GM18499 (cell line): Measurements from ENCODE around the gene ABCA4.

ENCODE experiments used
- ATAC-seq: cut with Tn5 transposase; IDR thresholded peaks from one replicate; pipeline ENCODE4 v1.9.1; 2021; ENCODE audit warnings: moderate number of reproducible peaks; ENCODE audit not compliant: insufficient read depth, unreplicated experiment

ABCA4 gene

GRCh38 chr1:94084547-94084946 lies 36.4 kb downstream of the ABCA4 start:
- ATAC-seq, result no peak

GRCh38 chr1:94084085-94084484 lies 36.9 kb downstream of the ABCA4 start:
- ATAC-seq, result no peak

- no peak for ATAC-seq
Observed at GRCh38 chr1:94083681-94084080, 37.3 kb downstream of the ABCA4 start.

- ATAC-seq, result no peak
Observed at GRCh38 chr1:94081566-94082344, 39.2 kb downstream of the ABCA4 start.

GRCh38 chr1:94079989-94080388 lies 41.0 kb downstream of the ABCA4 start:
- no peak for ATAC-seq

GRCh38 chr1:94079080-94079940 lies 41.6 kb downstream of the ABCA4 start:
- ATAC-seq, result no peak

- no peak for ATAC-seq
Observed at GRCh38 chr1:94072840-94073522, 48.0 kb downstream of the ABCA4 start.

- ATAC-seq, result no peak
Observed at GRCh38 chr1:94071976-94072375, 49.0 kb downstream of the ABCA4 start.

- no peak for ATAC-seq
Observed at GRCh38 chr1:94071391-94071790, 49.6 kb downstream of the ABCA4 start.

GRCh38 chr1:94070865-94071264 lies 50.1 kb downstream of the ABCA4 start:
- no peak for ATAC-seq

- no peak for ATAC-seq
Observed at GRCh38 chr1:94069919-94070285, 51.0 kb downstream of the ABCA4 start.

- ATAC-seq, result no peak
Observed at GRCh38 chr1:94068999-94069918, 51.7 kb downstream of the ABCA4 start.

- ATAC-seq, result no peak
Observed at GRCh38 chr1:94068096-94068998, 52.6 kb downstream of the ABCA4 start.

GRCh38 chr1:94067196-94067595 lies 53.8 kb downstream of the ABCA4 start:
- no peak for ATAC-seq

GRCh38 chr1:94063379-94063778 lies 57.6 kb downstream of the ABCA4 start:
- ATAC-seq, result no peak

- peak; percentile 62 for ATAC-seq
Observed at GRCh38 chr1:94061513-94062443, 59.2 kb downstream of the ABCA4 start.

- ATAC-seq, result no peak
Observed at GRCh38 chr1:94060720-94061119, 60.2 kb downstream of the ABCA4 start.

- no peak for ATAC-seq
Observed at GRCh38 chr1:94058766-94059165, 62.2 kb downstream of the ABCA4 start.
